ENCODE results near the gene LRRC8D. TPM values are rescaled to one million over a fixed set of nuclear protein-coding genes. Genes with fewer than 3 reads are reported as not detected.

The LRRC8D gene
- polyA plus RNA-seq, 6 donors from 2014 or later = 27.1 to 51.3 (median 39.0) TPM

- H3K27me3 Mint-ChIP-seq = no peaks in the 10 kb centered on the region
These were observed 10.8 kb downstream of the LRRC8D start for GRCh38 chr1:89831462-89832120.

GRCh38 chr1:89832496-89833127, 11.8 kb downstream of the LRRC8D start:
- peak overlapping the region in 1 of 6 donors; percentile 74 for H3K27ac Mint-ChIP-seq
- no peaks in the 10 kb centered on the region for H3K36me3 Mint-ChIP-seq
- ATAC-seq (ENCODE audit: low read depth in 2 of 2) (no peak), DNase-seq (no peak)
- no peak overlapping the region for H3K4me3 Mint-ChIP-seq
- no peaks in the 10 kb centered on the region for H3K27me3 Mint-ChIP-seq
- no peaks in the 10 kb centered on the region for H3K9me3 Mint-ChIP-seq
- peaks cover 13 to 41% (median 26%) of the 10 kb centered on the region in 3 donors for H3K4me1 Mint-ChIP-seq

More at GRCh38 chr1:89831462-89832120, 10.8 kb downstream of the LRRC8D start:
- no peak for DNase-seq
- no peaks in the 10 kb centered on the region for H3K36me3 Mint-ChIP-seq
- H3K4me1 Mint-ChIP-seq = peaks cover 7 to 38% (median 19%) of the 10 kb centered on the region in 3 donors
- no peak for ATAC-seq (ENCODE audit: low read depth in 2 of 2)
- peak overlapping the region in 1 of 6 donors; percentile 1 for H3K27ac Mint-ChIP-seq
- no peak overlapping the region for H3K4me3 Mint-ChIP-seq
- no peaks in the 10 kb centered on the region for H3K9me3 Mint-ChIP-seq

GRCh38 chr1:89833183-89834082, 12.6 kb downstream of the LRRC8D start:
- ATAC-seq (ENCODE audit: low read depth in 2 of 2) = no peak
- no peaks in the 10 kb centered on the region for H3K9me3 Mint-ChIP-seq
- H3K4me1 Mint-ChIP-seq = peaks cover 13 to 36% (median 26%) of the 10 kb centered on the region in 3 donors
- H3K27me3 Mint-ChIP-seq = no peaks in the 10 kb centered on the region
- no peaks in the 10 kb centered on the region for H3K36me3 Mint-ChIP-seq
- peak overlapping the region in 2 of 6 donors; percentile 12 to 40 for H3K27ac Mint-ChIP-seq
- H3K4me3 Mint-ChIP-seq = no peak overlapping the region
- no peak for DNase-seq

GRCh38 chr1:89834083-89834704, 13.4 kb downstream of the LRRC8D start:
- no peak for ATAC-seq (ENCODE audit: low read depth in 2 of 2)
- no peak for DNase-seq
- H3K9me3 Mint-ChIP-seq = no peaks in the 10 kb centered on the region
- H3K27me3 Mint-ChIP-seq = no peaks in the 10 kb centered on the region
- peaks cover 13 to 33% (median 26%) of the 10 kb centered on the region in 3 donors for H3K4me1 Mint-ChIP-seq
- no peak overlapping the region for H3K4me3 Mint-ChIP-seq
- no peaks in the 10 kb centered on the region for H3K36me3 Mint-ChIP-seq
- H3K27ac Mint-ChIP-seq = peak overlapping the region in 1 of 6 donors; percentile 6

GRCh38 chr1:89836252-89837035, 15.6 kb downstream of the LRRC8D start:
- Mint-ChIP-seq H3K36me3 (no peaks in the 10 kb centered on the region), H3K27me3 (no peaks in the 10 kb centered on the region), H3K27ac (peak overlapping the region in 2 of 6 donors; percentile 32 to 65), H3K9me3 (no peaks in the 10 kb centered on the region), H3K4me1 (peaks cover 13 to 29% (median 18%) of the 10 kb centered on the region in 3 donors), H3K4me3 (no peak overlapping the region)
- DNase-seq (no peak), ATAC-seq (ENCODE audit: low read depth in 2 of 2) (no peak)

GRCh38 chr1:89837036-89837481, 16.2 kb downstream of the LRRC8D start:
- H3K4me1 Mint-ChIP-seq = peaks cover 13 to 26% (median 16%) of the 10 kb centered on the region in 3 donors
- H3K36me3 Mint-ChIP-seq = no peaks in the 10 kb centered on the region
- no peak overlapping the region for H3K4me3 Mint-ChIP-seq
- H3K9me3 Mint-ChIP-seq = no peaks in the 10 kb centered on the region
- no peak for ATAC-seq (ENCODE audit: low read depth in 2 of 2)
- no peak for DNase-seq
- H3K27me3 Mint-ChIP-seq = no peaks in the 10 kb centered on the region
- H3K27ac Mint-ChIP-seq = peak overlapping the region in 2 of 6 donors; percentile 36 to 75

- Mint-ChIP-seq H3K4me3 (no peak overlapping the region), H3K27ac (peak overlapping the region in 2 of 6 donors; percentile 36 to 75), H3K4me1 (peaks cover 15 to 28% (median 19%) of the 10 kb centered on the region in 3 donors), H3K27me3 (no peaks in the 10 kb centered on the region), H3K9me3 (no peaks in the 10 kb centered on the region), H3K36me3 (no peaks in the 10 kb centered on the region)
- ATAC-seq (ENCODE audit: low read depth in 2 of 2) = no peak
- DNase-seq = no peak
These were observed 16.7 kb downstream of the LRRC8D start for GRCh38 chr1:89837510-89837909.

- Mint-ChIP-seq H3K27me3 (no peaks in the 10 kb centered on the region), H3K9me3 (no peaks in the 10 kb centered on the region), H3K36me3 (no peaks in the 10 kb centered on the region), H3K4me3 (peak overlapping the region in 1 of 8 donors; percentile 30), H3K4me1 (peaks cover 26 to 43% (median 28%) of the 10 kb centered on the region in 3 donors), H3K27ac (peak overlapping the region in 1 of 6 donors; percentile 9)
- no peak for ATAC-seq (ENCODE audit: low read depth in 2 of 2)
- no peak for DNase-seq
These were observed 18.7 kb downstream of the LRRC8D start for GRCh38 chr1:89839516-89839915.

- peak overlapping the region in 1 of 6 donors; percentile 15 for H3K27ac Mint-ChIP-seq
- peak overlapping the region in 2 of 8 donors; percentile 56 to 61 for H3K4me3 Mint-ChIP-seq
- H3K4me1 Mint-ChIP-seq = peaks cover 28 to 40% (median 31%) of the 10 kb centered on the region in 3 donors
- ATAC-seq (ENCODE audit: low read depth in 2 of 2) (no peak), DNase-seq (no peak)
- H3K9me3 Mint-ChIP-seq = no peaks in the 10 kb centered on the region
- H3K36me3 Mint-ChIP-seq = no peaks in the 10 kb centered on the region
- H3K27me3 Mint-ChIP-seq = no peaks in the 10 kb centered on the region
These were observed 20.7 kb downstream of the LRRC8D start for GRCh38 chr1:89841507-89841906.

GRCh38 chr1:89842567-89843272, 21.9 kb downstream of the LRRC8D start:
- DNase-seq (no peak), ATAC-seq (ENCODE audit: low read depth in 2 of 2) (peak; percentile 19 to 25)
- Mint-ChIP-seq H3K27me3 (no peaks in the 10 kb centered on the region), H3K4me3 (peak overlapping the region; percentile 90 to 97 (median 94)), H3K4me1 (peaks cover 31 to 43% (median 34%) of the 10 kb centered on the region in 3 donors), H3K36me3 (no peaks in the 10 kb centered on the region), H3K9me3 (no peaks in the 10 kb centered on the region), H3K27ac (peak overlapping the region; percentile 77 to 96 (median 90))

GRCh38 chr1:89843273-89844130, 22.7 kb downstream of the LRRC8D start:
- H3K4me3 Mint-ChIP-seq = peak overlapping the region; percentile 94 to 97 (median 96)
- DNase-seq (peak; percentile 74), ATAC-seq (ENCODE audit: low read depth in 2 of 2) (peak; percentile 92)
- no peaks in the 10 kb centered on the region for H3K27me3 Mint-ChIP-seq
- peaks cover 31 to 49% (median 40%) of the 10 kb centered on the region in 3 donors for H3K4me1 Mint-ChIP-seq
- peak overlapping the region; percentile 83 to 96 (median 88) for H3K27ac Mint-ChIP-seq
- no peaks in the 10 kb centered on the region for H3K36me3 Mint-ChIP-seq
- no peaks in the 10 kb centered on the region for H3K9me3 Mint-ChIP-seq
